Smooth muscle cell (in vitro differentiated cells): Measurements from ENCODE around the gene YKT6. TPM values are rescaled to one million over a fixed set of nuclear protein-coding genes. Genes with fewer than 3 reads are reported as not detected.

Experiments used
- DNase-seq: peaks from one replicate; lab custom pipeline; 2025; ENCODE audit not compliant: unreplicated experiment; lab: John Stamatoyannopoulos, UW
- H2AFZ ChIP-seq: fragments of 200-600 bp; sonication (generic); 2 replicates; pipeline ENCODE4 v1.6.0; 2016; ENCODE audit warnings: antibody characterized with exemption, low read depth, mild to moderate bottlenecking
- H3F3A ChIP-seq: fragments of 200-600 bp; sonication (generic); 2 replicates; pipeline ENCODE4 v1.6.0; 2017; ENCODE audit warnings: antibody characterized with exemption, low read depth
- H3K27ac ChIP-seq: fragments of 200-600 bp; sonication (generic); 2 replicates; pipeline ENCODE4 v1.5.1; 2016; ENCODE audit warnings: low read depth, mild to moderate bottlenecking
- H3K27me3 ChIP-seq: fragments of 200-600 bp; sonication (generic); 2 replicates; pipeline ENCODE4 v1.6.1; 2016; ENCODE audit warnings: low read depth, mild to moderate bottlenecking
- H3K36me3 ChIP-seq: fragments of 200-600 bp; sonication (generic); 2 replicates; pipeline ENCODE4 v1.5.1; 2016; ENCODE audit warnings: low read depth
- H3K4me1 ChIP-seq: fragments of 200-600 bp; sonication (generic); 2 replicates; pipeline ENCODE4 v1.5.1; 2016; ENCODE audit warnings: low read depth
- H3K4me2 ChIP-seq: fragments of 200-600 bp; sonication (generic); 2 replicates; pipeline ENCODE4 v1.6.0; 2016; ENCODE audit warnings: mild to moderate bottlenecking
- H3K4me3 ChIP-seq: fragments of 200-600 bp; sonication (generic); 2 replicates; pipeline ENCODE4 v1.5.1; 2016; ENCODE audit warnings: mild to moderate bottlenecking
- H3K79me2 ChIP-seq: fragments of 200-600 bp; sonication (generic); 2 replicates; pipeline ENCODE4 v1.6.0; 2016; ENCODE audit warnings: low read depth, mild to moderate bottlenecking
- H3K9ac ChIP-seq: fragments of 200-600 bp; sonication (generic); 2 replicates; pipeline ENCODE4 v1.6.0; 2016; ENCODE audit warnings: low read depth
- H3K9me3 ChIP-seq: fragments of 200-600 bp; sonication (generic); replicated peaks from 2 replicates; pipeline ENCODE4 v1.5.1; 2016; ENCODE audit warnings: low read depth
- H4K20me1 ChIP-seq: fragments of 200-600 bp; sonication (generic); 2 replicates; pipeline ENCODE4 v1.6.0; 2016; ENCODE audit warnings: low read depth
- WGBS: methylation state at CpG from one replicate; pipeline ENCODE4 v1.1.7; 2016; ENCODE audit warnings: low lambda C conversion rate; 5-methylcytosine and 5-hydroxymethylcytosine counted together
- polyA plus RNA-seq: library from polyadenylated mRNA; unstranded; fragments of >200 nt; fragmentation: Nextera tagmentation; extraction: Ambion mirVana; gene quantifications from 2 replicates; pipeline ENCODE4 v1.2.1, GENCODE V29; 2016
- total RNA-seq: library from RNA; depleted of rRNA; stranded (reverse); fragments of >200 nt; gene quantifications from 2 replicates; pipeline ENCODE4 v1.2.3, GENCODE V29; 2014
- TF ChIP-seq, protein P1 (sequence below): fragments of 200-600 bp; sonication (generic); IDR thresholded peaks from 2 replicates; pipeline ENCODE4 v1.5.1; 2017; ENCODE audit warnings: borderline replicate concordance, mild to moderate bottlenecking, antibody characterized with exemption; ENCODE audit not compliant: insufficient read depth, poor library complexity, severe bottlenecking

YKT6 gene
- total and polyA plus RNA-seq, 2 experiments from 2014 or later: 64.2 to 86.5 TPM

DNA sequence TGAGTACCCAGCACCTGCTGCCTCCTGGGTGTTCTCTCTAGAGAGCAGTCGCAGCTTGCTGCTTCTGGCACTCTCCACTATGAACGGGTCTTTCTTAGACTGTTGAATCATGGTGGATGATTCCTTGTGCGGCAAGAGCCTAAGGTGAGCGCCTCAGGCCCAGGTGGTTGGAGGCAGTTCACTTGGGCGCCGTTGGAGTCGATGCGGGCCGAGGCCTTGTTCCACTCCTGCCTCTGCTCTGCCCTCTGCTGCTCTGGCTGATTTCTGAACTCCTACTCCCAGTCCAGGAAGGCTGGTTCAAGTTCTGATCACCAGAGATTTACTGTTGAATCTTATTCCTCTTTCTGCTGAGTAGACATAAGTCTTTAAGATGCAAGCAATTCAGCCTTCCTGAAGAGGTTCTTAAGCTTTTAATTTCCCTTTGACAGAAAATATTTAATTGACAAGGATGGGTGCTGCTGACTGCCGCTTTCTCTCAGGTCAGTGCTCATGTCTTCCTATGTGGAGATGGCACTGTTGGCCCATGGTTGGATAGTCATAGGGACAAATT lies 10.4 kb downstream of the YKT6 start:
- H3K9me3 ChIP-seq: no peaks in the 10 kb centered on the region
- no peaks in the 10 kb centered on the region for H3F3A ChIP-seq
- peaks cover 40% of the 10 kb centered on the region for H4K20me1 ChIP-seq
- H3K36me3 ChIP-seq: peaks cover 8% of the 10 kb centered on the region
- no peak overlapping the region for H3K4me2 ChIP-seq
- no peak overlapping the region for H3K27ac ChIP-seq
- H3K79me2 ChIP-seq: no peaks in the 10 kb centered on the region
- peaks cover 6% of the 10 kb centered on the region for H3K4me1 ChIP-seq
- H3K27me3 ChIP-seq: no peaks in the 10 kb centered on the region
- no peak for DNase-seq
- WGBS: 99% methylated on average over 10 of the region's 10 CpGs
- H2AFZ ChIP-seq: no peak overlapping the region
- TF ChIP-seq, protein P1, sequence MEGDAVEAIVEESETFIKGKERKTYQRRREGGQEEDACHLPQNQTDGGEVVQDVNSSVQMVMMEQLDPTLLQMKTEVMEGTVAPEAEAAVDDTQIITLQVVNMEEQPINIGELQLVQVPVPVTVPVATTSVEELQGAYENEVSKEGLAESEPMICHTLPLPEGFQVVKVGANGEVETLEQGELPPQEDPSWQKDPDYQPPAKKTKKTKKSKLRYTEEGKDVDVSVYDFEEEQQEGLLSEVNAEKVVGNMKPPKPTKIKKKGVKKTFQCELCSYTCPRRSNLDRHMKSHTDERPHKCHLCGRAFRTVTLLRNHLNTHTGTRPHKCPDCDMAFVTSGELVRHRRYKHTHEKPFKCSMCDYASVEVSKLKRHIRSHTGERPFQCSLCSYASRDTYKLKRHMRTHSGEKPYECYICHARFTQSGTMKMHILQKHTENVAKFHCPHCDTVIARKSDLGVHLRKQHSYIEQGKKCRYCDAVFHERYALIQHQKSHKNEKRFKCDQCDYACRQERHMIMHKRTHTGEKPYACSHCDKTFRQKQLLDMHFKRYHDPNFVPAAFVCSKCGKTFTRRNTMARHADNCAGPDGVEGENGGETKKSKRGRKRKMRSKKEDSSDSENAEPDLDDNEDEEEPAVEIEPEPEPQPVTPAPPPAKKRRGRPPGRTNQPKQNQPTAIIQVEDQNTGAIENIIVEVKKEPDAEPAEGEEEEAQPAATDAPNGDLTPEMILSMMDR: no peak
- H3K4me3 ChIP-seq: no peak overlapping the region
- no peak overlapping the region for H3K9ac ChIP-seq

DNA sequence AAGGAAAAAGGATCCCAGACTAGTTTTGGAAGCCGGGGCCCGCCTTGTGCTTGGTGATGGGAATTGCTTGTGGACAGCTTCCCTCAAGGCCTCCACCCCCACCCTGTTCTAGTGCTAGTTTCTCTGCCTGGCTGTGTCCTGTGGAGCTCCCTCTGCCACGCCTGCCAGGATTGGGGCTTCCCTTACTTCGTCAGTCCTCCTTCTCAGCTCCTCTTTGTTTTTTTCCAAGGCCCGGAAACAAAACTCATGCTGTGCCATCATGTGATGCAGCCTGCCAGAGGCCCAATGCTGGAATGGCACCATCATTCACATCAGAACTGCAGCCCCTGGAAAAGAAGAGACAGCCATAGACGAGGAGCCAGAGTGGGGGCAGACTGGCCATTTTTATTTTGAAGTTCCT lies 11.2 kb downstream of the YKT6 start:
- H3K4me1 ChIP-seq: peaks cover 6% of the 10 kb centered on the region
- no peak for DNase-seq
- H3K9me3 ChIP-seq: no peaks in the 10 kb centered on the region
- WGBS: 92% methylated on average over 6 of the region's 6 CpGs
- H2AFZ ChIP-seq: no peak overlapping the region
- peaks cover 32% of the 10 kb centered on the region for H4K20me1 ChIP-seq
- TF ChIP-seq, protein P1: no peak
- H3K4me3 ChIP-seq: no peak overlapping the region
- no peaks in the 10 kb centered on the region for H3K27me3 ChIP-seq
- H3K79me2 ChIP-seq: no peaks in the 10 kb centered on the region
- no peaks in the 10 kb centered on the region for H3F3A ChIP-seq
- no peak overlapping the region for H3K27ac ChIP-seq
- H3K9ac ChIP-seq: no peak overlapping the region
- no peak overlapping the region for H3K4me2 ChIP-seq
- H3K36me3 ChIP-seq: peaks cover 6% of the 10 kb centered on the region

DNA sequence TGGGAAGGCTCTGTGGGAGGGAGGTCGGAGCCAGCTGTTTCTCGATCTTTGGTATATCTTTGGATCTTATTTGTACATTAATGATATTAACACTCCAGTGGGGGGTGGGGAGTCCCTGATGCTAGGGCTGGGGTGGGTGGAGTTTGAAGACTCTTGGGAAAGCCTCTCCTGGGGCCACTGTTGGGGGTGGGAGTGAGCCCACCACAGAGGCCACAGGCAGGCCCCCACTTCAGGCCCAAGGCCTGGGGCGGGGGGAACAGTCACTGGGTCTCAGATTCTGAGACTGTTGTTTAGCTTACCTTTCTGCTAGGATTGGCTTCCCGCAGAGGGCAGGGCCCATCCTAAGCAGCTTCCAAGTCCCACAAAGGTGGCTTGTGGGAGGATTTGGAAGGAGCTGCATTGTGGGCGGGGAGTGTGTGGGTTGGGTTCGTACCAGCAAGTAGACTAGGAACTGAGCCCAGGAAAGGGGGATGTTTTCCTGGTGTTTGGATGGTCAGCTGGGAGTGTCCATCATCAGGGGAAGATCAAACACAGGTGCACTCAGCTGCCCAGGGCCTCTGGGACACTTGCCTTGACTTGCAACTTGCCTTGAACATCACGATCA lies 11.9 kb downstream of the YKT6 start:
- Histone ChIP-seq H2AFZ (no peak overlapping the region), H3K27me3 (no peaks in the 10 kb centered on the region), H3K36me3 (no peaks in the 10 kb centered on the region), H3K9me3 (no peaks in the 10 kb centered on the region), H3K4me3 (no peak overlapping the region), H3K4me1 (peaks cover 6% of the 10 kb centered on the region), H3K79me2 (no peaks in the 10 kb centered on the region), H3K4me2 (no peak overlapping the region), H3F3A (no peaks in the 10 kb centered on the region), H3K27ac (no peak overlapping the region), H4K20me1 (peaks cover 27% of the 10 kb centered on the region), H3K9ac (no peak overlapping the region)
- DNase-seq: no peak
- WGBS: 90% methylated on average over 7 of the region's 7 CpGs
- TF ChIP-seq, protein P1: no peak

DNA sequence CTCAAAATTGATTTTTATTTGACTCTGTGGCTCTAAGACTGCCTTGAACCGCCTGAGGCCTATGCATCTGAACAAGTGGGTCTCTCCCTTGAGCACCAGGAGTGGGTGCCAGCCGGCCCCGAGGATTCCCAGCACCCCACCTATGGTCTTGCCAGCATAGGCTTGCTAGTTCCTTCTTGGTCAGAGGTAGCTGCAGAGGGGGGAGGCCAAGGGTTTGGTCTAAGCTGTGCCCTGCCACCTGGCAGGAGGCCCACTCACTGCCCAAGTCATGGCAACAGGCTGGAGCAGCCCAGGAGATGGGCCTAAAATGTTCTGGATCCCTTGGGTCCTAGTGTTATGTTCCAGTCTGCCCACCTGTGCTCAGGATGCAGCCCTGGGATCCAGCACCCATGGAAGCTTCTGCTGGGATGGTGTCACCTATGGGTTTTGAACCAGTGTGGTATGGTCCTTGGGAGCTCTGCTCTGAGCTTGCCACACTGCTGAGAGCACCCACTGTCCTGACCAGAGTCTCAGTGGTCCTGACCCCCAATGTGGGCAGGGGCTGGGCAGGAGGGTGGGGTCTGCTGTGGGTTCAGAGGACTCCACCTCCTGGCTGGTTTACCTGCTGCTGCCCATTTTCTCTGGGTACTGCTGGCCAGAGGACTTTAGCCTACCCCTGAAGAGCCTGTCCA lies 12.6 kb downstream of the YKT6 start:
- Histone ChIP-seq H3K79me2 (no peaks in the 10 kb centered on the region), H3K4me2 (no peak overlapping the region), H3K4me1 (peaks cover 11% of the 10 kb centered on the region), H3K9ac (no peak overlapping the region), H3K27me3 (no peaks in the 10 kb centered on the region), H3K4me3 (no peak overlapping the region), H3K9me3 (no peaks in the 10 kb centered on the region), H2AFZ (no peak overlapping the region), H3K27ac (no peak overlapping the region), H3F3A (no peaks in the 10 kb centered on the region), H3K36me3 (no peaks in the 10 kb centered on the region), H4K20me1 (peaks cover 27% of the 10 kb centered on the region)
- TF ChIP-seq, protein P1: no peak
- no peak for DNase-seq
- 97% methylated on average over 3 of the region's 3 CpGs for WGBS
